Neutrophil (primary cell): Measurements from ENCODE around the gene ANO6.

Experiments
- H3K27ac ChIP-seq: fragments of 200-600 bp; sonication (generic); 2 replicates; pipeline ENCODE4 v1.5.1; 2016; ENCODE audit warnings: mild to moderate bottlenecking, moderate library complexity
- H3K27me3 ChIP-seq: fragments of 200-600 bp; sonication (generic); 2 replicates; pipeline ENCODE4 v1.6.0; 2016; ENCODE audit warnings: mild to moderate bottlenecking
- H3K36me3 ChIP-seq: fragments of 200-600 bp; sonication (generic); 2 replicates; pipeline ENCODE4 v1.5.1; 2017
- H3K4me1 ChIP-seq, 2 experiments: fragments of 200-600 bp in 1 of 2; sonication (generic) in 1 of 2; 1 replicate in 1 of 2; 2 replicates in 1 of 2; pipeline versions ENCODE4 v1.5.1 to v1.6.1; 2013 to 2016; ENCODE audit warnings: low read depth in 1 of 2, low read length in 1 of 2, mild to moderate bottlenecking in 1 of 2, moderate library complexity in 1 of 2; ENCODE audit not compliant: control insufficient read depth in 1 of 2, insufficient read depth in 1 of 2
- H3K4me3 ChIP-seq, 2 experiments: fragments of 200-600 bp in 1 of 2; sonication (generic) in 1 of 2; 1 replicate in 1 of 2; 2 replicates in 1 of 2; pipeline ENCODE4 v1.5.1; 2013 to 2016; ENCODE audit warnings: low read depth in 1 of 2, low read length in 1 of 2, mild to moderate bottlenecking in 1 of 2, moderate library complexity in 1 of 2
- H3K9me3 ChIP-seq: fragments of 200-600 bp; sonication (generic); 2 replicates; pipeline ENCODE4 v1.5.1; 2016
- TF ChIP-seq, protein P1 (sequence below): fragments of 200-600 bp; sonication (generic); IDR thresholded peaks from 2 replicates; pipeline ENCODE4 v1.5.1; 2016; ENCODE audit warnings: antibody characterized with exemption

The ANO6 gene

DNA sequence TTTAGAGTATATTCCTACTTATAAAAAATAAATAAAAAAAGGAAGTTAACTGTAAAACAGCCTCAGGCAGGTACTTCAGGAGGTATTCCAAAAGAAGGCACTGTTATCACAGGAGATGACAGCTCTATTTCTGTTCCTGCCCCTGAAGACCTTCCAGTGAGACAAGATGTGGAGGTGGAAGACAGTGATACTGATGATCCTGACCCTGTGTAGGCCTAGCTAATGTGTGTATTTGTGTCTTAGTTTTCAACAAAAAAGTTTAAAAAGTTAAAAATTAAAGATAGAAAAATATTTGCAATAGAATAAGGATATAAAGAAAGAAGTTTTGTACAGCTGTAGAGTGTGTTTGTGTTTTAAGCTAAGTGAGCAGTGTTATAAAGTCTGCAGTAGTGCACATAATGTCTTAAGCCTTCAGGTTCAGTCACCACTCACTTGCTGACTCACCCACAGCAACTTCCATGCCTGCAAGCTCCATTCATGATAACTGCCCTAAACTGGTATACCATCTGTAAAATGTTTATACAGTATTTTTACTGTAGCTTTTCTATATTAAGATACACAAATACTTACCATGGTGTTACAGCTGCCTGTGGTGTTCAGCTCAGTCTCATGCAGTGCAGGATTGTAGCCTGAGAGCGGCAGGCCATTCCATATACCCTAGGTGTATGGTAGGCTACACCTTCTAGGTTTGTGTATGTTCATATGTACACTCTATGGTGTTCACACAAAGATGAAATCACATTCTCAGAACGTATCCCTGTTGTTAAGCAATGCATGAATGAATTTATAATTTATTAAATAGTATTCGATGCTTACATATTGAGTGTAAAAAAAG lies 121.1 kb downstream of the ANO6 start:
- H3K27me3 ChIP-seq = no peaks in the 10 kb centered on the region
- H3K4me1 ChIP-seq = peaks cover 0 to 10% of the 10 kb centered on the region in 2 experiments
- H3K27ac ChIP-seq = no peak overlapping the region
- TF ChIP-seq, protein P1, sequence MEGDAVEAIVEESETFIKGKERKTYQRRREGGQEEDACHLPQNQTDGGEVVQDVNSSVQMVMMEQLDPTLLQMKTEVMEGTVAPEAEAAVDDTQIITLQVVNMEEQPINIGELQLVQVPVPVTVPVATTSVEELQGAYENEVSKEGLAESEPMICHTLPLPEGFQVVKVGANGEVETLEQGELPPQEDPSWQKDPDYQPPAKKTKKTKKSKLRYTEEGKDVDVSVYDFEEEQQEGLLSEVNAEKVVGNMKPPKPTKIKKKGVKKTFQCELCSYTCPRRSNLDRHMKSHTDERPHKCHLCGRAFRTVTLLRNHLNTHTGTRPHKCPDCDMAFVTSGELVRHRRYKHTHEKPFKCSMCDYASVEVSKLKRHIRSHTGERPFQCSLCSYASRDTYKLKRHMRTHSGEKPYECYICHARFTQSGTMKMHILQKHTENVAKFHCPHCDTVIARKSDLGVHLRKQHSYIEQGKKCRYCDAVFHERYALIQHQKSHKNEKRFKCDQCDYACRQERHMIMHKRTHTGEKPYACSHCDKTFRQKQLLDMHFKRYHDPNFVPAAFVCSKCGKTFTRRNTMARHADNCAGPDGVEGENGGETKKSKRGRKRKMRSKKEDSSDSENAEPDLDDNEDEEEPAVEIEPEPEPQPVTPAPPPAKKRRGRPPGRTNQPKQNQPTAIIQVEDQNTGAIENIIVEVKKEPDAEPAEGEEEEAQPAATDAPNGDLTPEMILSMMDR = no peak
- no peaks in the 10 kb centered on the region for H3K9me3 ChIP-seq
- H3K4me3 ChIP-seq = no peak overlapping the region
- peaks cover 3% of the 10 kb centered on the region for H3K36me3 ChIP-seq

DNA sequence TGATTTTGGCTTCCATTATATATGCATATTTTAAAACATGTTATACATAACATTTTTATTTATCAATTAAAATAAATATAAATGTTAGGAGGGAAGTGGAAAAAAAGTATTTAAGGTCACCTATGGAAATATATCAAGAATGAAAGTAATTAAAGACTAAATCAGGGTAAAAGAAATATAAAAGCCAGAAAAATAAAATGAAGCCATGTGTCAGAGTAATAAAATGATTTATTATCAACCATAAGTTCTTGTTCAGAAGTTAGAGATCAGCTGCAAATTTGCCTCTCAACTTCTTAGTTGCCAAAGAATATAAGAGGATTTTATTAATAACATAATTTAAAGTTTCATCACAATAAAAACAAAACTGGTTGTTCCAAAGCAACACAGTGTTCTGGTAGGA lies 121.9 kb downstream of the ANO6 start:
- Histone ChIP-seq H3K36me3 (peaks cover 3% of the 10 kb centered on the region), H3K27me3 (no peaks in the 10 kb centered on the region), H3K27ac (no peak overlapping the region), H3K9me3 (no peaks in the 10 kb centered on the region), H3K4me3 (no peak overlapping the region), H3K4me1 (peaks cover 0 to 10% of the 10 kb centered on the region in 2 experiments)
- TF ChIP-seq, protein P1 = no peak

DNA sequence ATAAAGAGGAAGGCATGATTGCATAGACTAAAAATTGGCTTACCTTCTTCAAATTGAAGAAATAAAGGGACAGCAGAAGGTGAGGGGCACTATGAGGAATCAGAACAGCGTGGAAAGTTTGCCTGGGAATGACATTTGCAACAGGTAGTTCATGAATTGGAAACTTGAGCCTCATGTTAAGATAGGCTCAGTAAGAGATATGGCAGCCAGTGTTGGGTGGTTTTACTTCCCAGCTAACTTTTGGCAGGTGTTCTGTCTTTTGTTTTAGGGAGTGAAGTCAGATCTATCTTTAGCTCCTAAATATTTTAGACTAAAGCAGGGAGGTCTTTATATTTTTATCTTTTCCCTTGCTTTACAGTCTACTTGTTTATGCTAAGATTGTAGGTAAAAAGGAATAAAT lies 122.4 kb downstream of the ANO6 start:
- Histone ChIP-seq H3K27ac (no peak overlapping the region), H3K9me3 (no peaks in the 10 kb centered on the region), H3K27me3 (no peaks in the 10 kb centered on the region), H3K4me1 (peaks cover 0 to 10% of the 10 kb centered on the region in 2 experiments), H3K4me3 (no peak overlapping the region), H3K36me3 (peaks cover 3% of the 10 kb centered on the region)
- TF ChIP-seq, protein P1 = no peak

DNA sequence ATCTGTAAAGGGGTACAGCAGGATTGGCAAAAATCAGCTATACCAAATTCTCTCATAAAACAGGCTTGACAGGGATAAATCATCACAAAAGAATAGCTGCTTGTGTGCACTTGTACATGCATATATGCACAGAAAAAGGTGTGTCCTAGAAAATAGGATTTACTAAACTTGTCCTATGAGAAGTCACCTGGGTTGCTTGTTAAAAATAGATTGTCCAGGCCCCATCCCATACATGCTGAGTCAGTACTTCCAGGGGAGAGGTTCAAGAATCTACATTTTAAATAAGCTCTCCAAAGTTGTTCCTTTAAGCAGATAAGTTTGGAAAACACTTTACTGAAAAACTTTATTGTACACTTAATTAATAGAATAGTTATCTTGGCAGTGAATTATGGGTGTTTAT lies 123.1 kb downstream of the ANO6 start:
- H3K9me3 ChIP-seq = no peaks in the 10 kb centered on the region
- no peaks in the 10 kb centered on the region for H3K27me3 ChIP-seq
- H3K4me3 ChIP-seq = no peak overlapping the region
- H3K27ac ChIP-seq = no peak overlapping the region
- H3K4me1 ChIP-seq = peaks cover 0 to 10% of the 10 kb centered on the region in 2 experiments
- TF ChIP-seq, protein P1 = no peak
- H3K36me3 ChIP-seq = peaks cover 3% of the 10 kb centered on the region

DNA sequence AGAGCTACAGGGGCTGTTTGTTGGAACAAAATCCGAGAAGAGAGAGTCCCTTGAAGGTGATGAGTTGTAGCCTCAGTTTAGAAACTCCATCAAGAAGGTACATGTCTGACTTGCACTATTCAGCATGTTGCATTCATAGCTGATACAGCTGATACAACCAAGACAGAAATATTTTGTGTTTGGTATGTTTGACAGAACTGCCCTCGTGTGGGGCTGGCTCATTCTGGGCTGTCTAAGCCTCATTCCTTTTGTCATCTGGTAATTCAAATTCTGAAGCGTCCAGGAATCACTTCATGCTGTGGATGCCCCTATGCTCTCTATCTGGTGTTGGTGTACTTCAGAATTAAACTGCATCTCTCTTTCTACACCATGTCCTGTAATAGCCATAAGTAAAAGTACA lies 126.3 kb downstream of the ANO6 start:
- Histone ChIP-seq H3K9me3 (no peaks in the 10 kb centered on the region), H3K27ac (no peak overlapping the region), H3K4me1 (peaks cover 0 to 10% of the 10 kb centered on the region in 2 experiments), H3K4me3 (no peak overlapping the region), H3K36me3 (peaks cover 6% of the 10 kb centered on the region), H3K27me3 (no peaks in the 10 kb centered on the region)
- TF ChIP-seq, protein P1 = no peak
